Measurements from ENCODE around the gene CTSF.

DNA sequence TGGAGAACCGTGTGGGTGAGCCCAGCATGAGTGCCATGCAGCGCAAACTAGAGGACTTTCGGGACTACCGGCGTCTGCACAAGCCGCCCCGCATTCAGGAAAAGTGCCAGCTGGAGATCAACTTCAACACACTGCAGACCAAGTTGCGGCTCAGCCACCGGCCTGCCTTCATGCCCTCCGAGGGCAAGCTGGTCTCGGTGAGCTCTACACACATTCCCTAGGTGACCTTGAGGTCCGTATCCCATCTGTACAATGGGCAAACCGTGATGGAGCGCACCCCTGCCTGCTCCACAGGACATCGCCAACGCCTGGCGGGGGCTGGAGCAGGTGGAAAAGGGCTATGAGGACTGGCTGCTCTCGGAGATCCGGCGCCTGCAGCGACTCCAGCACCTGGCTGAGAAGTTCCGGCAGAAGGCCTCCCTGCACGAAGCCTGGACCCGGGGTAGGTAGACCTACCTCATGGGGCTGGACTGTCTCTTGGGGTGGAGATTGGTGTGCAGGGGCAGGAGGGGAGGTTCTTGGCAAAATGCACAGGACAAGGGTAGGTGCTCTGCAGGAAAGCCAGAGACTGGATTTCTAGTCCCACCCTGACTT is 10.6 kb downstream of the CTSF start:
- no peak for TF ChIP-seq POLR2AphosphoS5 (IDR thresholded peaks at IDR 0.05; ENCODE audit: borderline replicate concordance, low read depth, low read length)
- no peak for TF ChIP-seq EZH2 (IDR thresholded peaks at IDR 0.05)
